AG09309 (cell line): ENCODE results near the gene PTPRN2.
"Not testable (repeated sequence)": the region's sequence is repeated elsewhere in the genome, so short reads cannot be mapped to it uniquely, and the experiment has no call there.

Experiments
- DNase-seq: peaks from one replicate; pipeline ENCODE4 v3.0.0-alpha.2; 2010; ENCODE audit warnings: low read depth
- H3K4me3 ChIP-seq: 2 replicates; pipeline ENCODE4 v1.5.1; 2011; ENCODE audit warnings: mild to moderate bottlenecking, low read depth, low read length, moderate library complexity; ENCODE audit not compliant: control insufficient read depth
- CTCF ChIP-seq: IDR thresholded peaks from 2 replicates; pipeline ENCODE4 v1.5.1; 2011; ENCODE audit warnings: mild to moderate bottlenecking, low read depth, low read length, inconsistent platforms; ENCODE audit not compliant: insufficient read depth, control insufficient read depth; ENCODE audit errors: missing control alignments

Gene PTPRN2

GRCh38 chr7:158431941-158432347, 155.7 kb downstream of the PTPRN2 start:
- no peak for TF ChIP-seq CTCF
- no peak overlapping the region for H3K4me3 ChIP-seq
- no peak for DNase-seq

GRCh38 chr7:158431055-158431940, 156.3 kb downstream of the PTPRN2 start:
- TF ChIP-seq CTCF = no peak
- H3K4me3 ChIP-seq = no peak overlapping the region
- DNase-seq = no peak

- DNase-seq = no peak
- no peak for TF ChIP-seq CTCF
- no peak overlapping the region for H3K4me3 ChIP-seq
These were observed 157.2 kb downstream of the PTPRN2 start for GRCh38 chr7:158430308-158431034.

- no peak for TF ChIP-seq CTCF
- no peak overlapping the region for H3K4me3 ChIP-seq
- no peak for DNase-seq
These were observed 158.5 kb downstream of the PTPRN2 start for GRCh38 chr7:158428837-158429753.

- no peak for DNase-seq
- TF ChIP-seq CTCF = no peak
- H3K4me3 ChIP-seq = no peak overlapping the region
These were observed 159.3 kb downstream of the PTPRN2 start for GRCh38 chr7:158428131-158428836.

- not testable (repeated sequence) for DNase-seq, H3K4me3 ChIP-seq
These were observed 161.9 kb downstream of the PTPRN2 start for GRCh38 chr7:158425676-158426075.
